K562 (cell line): Measurements from ENCODE around the gene MYOZ1. TPM values are rescaled to one million over a fixed set of nuclear protein-coding genes. Genes with fewer than 3 reads are reported as not detected.

Source experiments
- ARHGAP35 ChIP-seq: fragments of 450-650 bp; IDR thresholded peaks from 2 replicates; pipeline ENCODE4 v1.6.1; 2018; ENCODE audit not compliant: partially characterized antibody
- CBFA2T3 ChIP-seq: fragments of 450-650 bp; IDR thresholded peaks from 2 replicates; pipeline ENCODE4 v1.6.1; 2017
- CBX2 ChIP-seq: fragments of 200-600 bp; sonication (generic); IDR thresholded peaks from one replicate; pipeline ENCODE4 v1.6.1; 2012; ENCODE audit warnings: mild to moderate bottlenecking, low read length, inconsistent platforms; ENCODE audit not compliant: insufficient read depth, poor library complexity, severe bottlenecking
- CC2D1A ChIP-seq: fragments of 450-650 bp; IDR thresholded peaks from 2 replicates; pipeline ENCODE4 v1.6.1; 2017; ENCODE audit warnings: mild to moderate bottlenecking
- CHCHD3 ChIP-seq: fragments of 250-450 bp; sonication (Bioruptor Pico); IDR thresholded peaks from 2 replicates; pipeline ENCODE4 v2.1.2; 2022; ENCODE audit warnings: mild to moderate bottlenecking
- CTCF ChIP-seq, 3 experiments: IDR thresholded peaks in 2 of 3; conservative IDR thresholded peaks in 1 of 3; 2 replicates each; pipeline ENCODE4 v1.5.1; 2011 to 2012; ENCODE audit warnings: low read length in 3 of 3, mild to moderate bottlenecking in 3 of 3, control low read depth in 2 of 3, improper control_type of control experiment in 1 of 3, inconsistent platforms in 1 of 3, low read depth in 1 of 3, mixed read lengths in 1 of 3, moderate library complexity in 1 of 3; ENCODE audit not compliant: insufficient read depth in 2 of 3
- E2F6 ChIP-seq, 2 experiments: IDR thresholded peaks; 2 replicates each; pipeline ENCODE4 v1.6.1; 2011; ENCODE audit warnings: borderline replicate concordance in 1 of 2, control low read depth in 1 of 2, low read depth in 1 of 2, low read length in 1 of 2, mild to moderate bottlenecking in 1 of 2, mixed read lengths in 1 of 2, moderate library complexity in 1 of 2; ENCODE audit not compliant: insufficient read depth in 1 of 2, insufficient read length in 1 of 2, poor library complexity in 1 of 2, severe bottlenecking in 1 of 2; ENCODE audit errors: extremely low read depth in 1 of 2
- ELF2 ChIP-seq: fragments of 250-450 bp; sonication (Bioruptor Pico); IDR thresholded peaks from 2 replicates; pipeline ENCODE4 v1.5.0; 2021; ENCODE audit warnings: mild to moderate bottlenecking
- ETV1 ChIP-seq: fragments of 450-650 bp; conservative IDR thresholded peaks from 2 replicates; pipeline ENCODE4 v1.6.1; 2016; ENCODE audit warnings: missing genetic modification characterization, control low read depth, low read depth, missing compliant biosample characterization
- FIP1L1 ChIP-seq: fragments of 200-400 bp; formaldehyde crosslinking; IDR thresholded peaks from 2 replicates; pipeline ENCODE4 v1.6.1; 2018; ENCODE audit warnings: mild to moderate bottlenecking, low read depth, low read length; ENCODE audit not compliant: poor library complexity, severe bottlenecking
- FOS ChIP-seq: IDR thresholded peaks from 3 replicates; pipeline ENCODE4 v1.6.1; 2011; ENCODE audit not compliant: insufficient read length; ENCODE audit errors: extremely low read depth
- HMGXB4 ChIP-seq: sonication (generic); formaldehyde crosslinking; IDR thresholded peaks from 2 replicates; pipeline ENCODE4 v1.8.1; 2023; ENCODE audit warnings: mild to moderate bottlenecking, missing genetic modification reagents
- MTA1 ChIP-seq: fragments of 450-650 bp; IDR thresholded peaks from 2 replicates; pipeline ENCODE4 v1.6.1; 2017; ENCODE audit warnings: borderline replicate concordance
- MTF1 ChIP-seq: fragments of 250-450 bp; sonication (Bioruptor Pico); IDR thresholded peaks from 2 replicates; pipeline ENCODE4 v1.9.0; 2021; ENCODE audit warnings: moderate library complexity, mild to moderate bottlenecking, inconsistent platforms, borderline replicate concordance
- MXD1 ChIP-seq: fragments of 250-450 bp; sonication (Bioruptor Pico); IDR thresholded peaks from 2 replicates; pipeline ENCODE4 v1.8.0; 2021; ENCODE audit warnings: borderline replicate concordance, mild to moderate bottlenecking, moderate library complexity; ENCODE audit not compliant: poor library complexity, severe bottlenecking
- NFE2 ChIP-seq: IDR thresholded peaks from 2 replicates; pipeline ENCODE4 v1.6.1; 2014; ENCODE audit warnings: antibody characterized with exemption, low read depth
- ZBTB7A ChIP-seq: IDR thresholded peaks from 2 replicates; pipeline ENCODE4 v1.6.1; 2011; ENCODE audit warnings: low read depth, mild to moderate bottlenecking, low read length, moderate library complexity, borderline replicate concordance; ENCODE audit not compliant: control insufficient read depth
- ZFP36 ChIP-seq: fragments of 150-350 bp; IDR thresholded peaks from 2 replicates; pipeline ENCODE4 v1.6.1; 2018; ENCODE audit warnings: low read length, low read depth; ENCODE audit not compliant: partially characterized antibody
- ZKSCAN3 ChIP-seq: fragments of 250-450 bp; sonication (Bioruptor Pico); IDR thresholded peaks from 2 replicates; pipeline ENCODE4 v1.4.0; 2020
- ZNF23 ChIP-seq: fragments of 250-450 bp; sonication (Bioruptor Pico); IDR thresholded peaks from 2 replicates; pipeline ENCODE4 v1.4.0; 2020; ENCODE audit warnings: mild to moderate bottlenecking
- ZNF449 ChIP-seq: fragments of 250-450 bp; sonication (Bioruptor Pico); IDR thresholded peaks from 2 replicates; pipeline ENCODE4 v1.8.0; 2022; ENCODE audit warnings: moderate library complexity, mild to moderate bottlenecking, inconsistent platforms
- ZNF551 ChIP-seq: fragments of 250-450 bp; sonication (Bioruptor Pico); IDR thresholded peaks from 2 replicates; pipeline ENCODE4 v1.5.0; 2021; ENCODE audit warnings: mild to moderate bottlenecking, moderate library complexity
- ZNF780A ChIP-seq: fragments of 250-450 bp; sonication (Bioruptor Pico); IDR thresholded peaks from 2 replicates; pipeline ENCODE4 v1.5.0; 2021; ENCODE audit warnings: mild to moderate bottlenecking
- polyA plus RNA-seq, 8 experiments: library from polyadenylated mRNA; depleted of rRNA in 4 of 8; stranded (reverse) in 5 of 8; unstranded in 3 of 8; fragments of >200 nt; fragmentation: Nextera tagmentation in 2 of 8; fragmentation: Illumina TruSeq in 1 of 8; extraction: Ambion mirVana in 2 of 8; extraction: Trizol in 1 of 8; gene quantifications; 2 replicates each; pipeline versions ENCODE4 v1.2.1 to v1.2.3, GENCODE V29; 2011 to 2014; ENCODE audit warnings: inconsistent platforms in 1 of 8, missing spikeins in 1 of 8
- total RNA-seq, 7 experiments: library from RNA; depleted of rRNA in 6 of 7; stranded (reverse); fragments of >200 nt in 6 of 7; fragmentation: Illumina TruSeq in 2 of 7; extraction: Trizol in 2 of 7; gene quantifications; 2 replicates each; pipeline versions ENCODE4 v1.2.1 to v1.2.3, GENCODE V29; 2011 to 2021; ENCODE audit warnings: low replicate concordance in 1 of 7

Gene MYOZ1
- total and polyA plus RNA-seq, 9 of the 15 experiments (the other 6 are each of a cell fraction or from before 2014, with no cell fraction given): 0.03 to 0.18 (median 0.07) TPM; not detected in 5

- TF ChIP-seq ZNF449 (CRISPR knock-in tag): no peak
- no peak for TF ChIP-seq ZKSCAN3 (CRISPR knock-in tag)
- peak; percentile 61 for TF ChIP-seq ETV1 (tag)
- no peak for TF ChIP-seq MTF1 (CRISPR knock-in tag)
- no peak for TF ChIP-seq ZFP36
- TF ChIP-seq ZNF780A: no peak
- TF ChIP-seq CHCHD3 (CRISPR knock-in tag): no peak
- no peak for TF ChIP-seq E2F6 (IDR thresholded peaks at IDR 0.05; ENCODE audit: borderline replicate concordance in 1 of 2, extremely low read depth in 1 of 2, insufficient read depth in 1 of 2, insufficient read length in 1 of 2, low read depth in 1 of 2, low read length in 1 of 2, poor library complexity in 1 of 2, severe bottlenecking in 1 of 2)
- no peak for TF ChIP-seq MXD1
- TF ChIP-seq FOS: no peak
- TF ChIP-seq FIP1L1: no peak
- no peak for TF ChIP-seq ARHGAP35
- TF ChIP-seq CC2D1A: no peak
- TF ChIP-seq CBX2: no peak
- no peak for TF ChIP-seq ZBTB7A
- no peak for TF ChIP-seq ELF2 (CRISPR knock-in tag)
- TF ChIP-seq CBFA2T3: 0 out of 2 replicates have a peak, but pooled peaks have one; percentile 35
- no peak for TF ChIP-seq ZNF551 (CRISPR knock-in tag)
- no peak for TF ChIP-seq NFE2
- TF ChIP-seq ZNF23 (CRISPR knock-in tag): no peak
- no peak for TF ChIP-seq CTCF (IDR thresholded peaks at IDR 0.05 in 2 of 3, conservative IDR thresholded peaks at IDR 0.05 in 1 of 3; ENCODE audit: insufficient read depth in 2 of 3, low read depth in 1 of 3, low read length in 3 of 3)
- TF ChIP-seq HMGXB4: no peak
- TF ChIP-seq MTA1: no peak
Measured at GRCh38 chr10:73586583-73586984, 54.7 kb downstream of the MYOZ1 start (continued).
